Astrocyte (in vitro differentiated cells and primary cell): Measurements from ENCODE around the gene DUS1L. TPM values are rescaled to one million over a fixed set of nuclear protein-coding genes. Genes with fewer than 3 reads are reported as not detected.

Source experiments
- DNase-seq: peaks from one replicate; pipeline ENCODE4 v3.0.0-alpha.2; 2010; ENCODE audit warnings: low read depth
- FAIRE-seq: peaks from 2 replicates; lab custom pipeline; 2011; peaks lifted over from hg19 to GRCh38; lab: Jason Lieb, UNC
- H2AFZ ChIP-seq: 2 replicates; pipeline ENCODE4 v1.6.0; 2012; ENCODE audit warnings: low read depth, low read length, inconsistent platforms
- H3K27ac ChIP-seq: 2 replicates; pipeline ENCODE4 v1.5.1; 2011; ENCODE audit warnings: low read depth, low read length, inconsistent platforms
- H3K27me3 ChIP-seq: 2 replicates; pipeline ENCODE4 v1.6.0; 2011; ENCODE audit warnings: low read length, inconsistent platforms; ENCODE audit not compliant: insufficient read depth
- H3K36me3 ChIP-seq: 2 replicates; pipeline ENCODE4 v1.5.1; 2011; ENCODE audit warnings: low read length, inconsistent platforms; ENCODE audit not compliant: insufficient read depth
- H3K4me1 ChIP-seq: 2 replicates; pipeline ENCODE4 v1.5.1; 2011; ENCODE audit warnings: low read length, inconsistent platforms; ENCODE audit not compliant: insufficient read depth
- H3K4me2 ChIP-seq: 2 replicates; pipeline ENCODE4 v1.6.0; 2012; ENCODE audit warnings: low read length, inconsistent platforms
- H3K4me3 ChIP-seq: 2 replicates; pipeline ENCODE4 v1.5.1; 2011; ENCODE audit warnings: low read depth, mild to moderate bottlenecking, low read length, inconsistent platforms; ENCODE audit not compliant: insufficient read depth
- H3K79me2 ChIP-seq: 2 replicates; pipeline ENCODE4 v1.6.0; 2012; ENCODE audit warnings: mild to moderate bottlenecking, low read length, inconsistent platforms; ENCODE audit not compliant: insufficient read depth
- H3K9ac ChIP-seq: 2 replicates; pipeline ENCODE4 v1.6.0; 2012; ENCODE audit warnings: mild to moderate bottlenecking, low read length, inconsistent platforms
- H3K9me3 ChIP-seq: 2 replicates; pipeline ENCODE4 v1.5.1; 2012; ENCODE audit warnings: low read depth, mild to moderate bottlenecking, low read length, inconsistent platforms; ENCODE audit not compliant: insufficient read depth
- H4K20me1 ChIP-seq: 2 replicates; pipeline ENCODE4 v1.6.0; 2012; ENCODE audit warnings: low read length, inconsistent platforms; ENCODE audit not compliant: insufficient read depth
- H3K27ac Mint-ChIP-seq: one replicate; pipeline ENCODE4 v1.8.0; 2021; ENCODE audit warnings: mild to moderate bottlenecking, mixed read lengths; ENCODE audit not compliant: unreplicated experiment
- H3K27me3 Mint-ChIP-seq: one replicate; pipeline ENCODE4 v1.8.0; 2021; ENCODE audit warnings: low read depth, mixed read lengths; ENCODE audit not compliant: unreplicated experiment
- H3K36me3 Mint-ChIP-seq: one replicate; pipeline ENCODE4 v1.8.0; 2021; ENCODE audit warnings: low read depth, mixed read lengths; ENCODE audit not compliant: unreplicated experiment
- H3K4me1 Mint-ChIP-seq: one replicate; pipeline ENCODE4 v1.8.0; 2021; ENCODE audit warnings: low read depth, mixed read lengths; ENCODE audit not compliant: unreplicated experiment
- H3K4me3 Mint-ChIP-seq: one replicate; pipeline ENCODE4 v1.8.0; 2021; ENCODE audit warnings: mild to moderate bottlenecking, moderate library complexity, mixed read lengths; ENCODE audit not compliant: unreplicated experiment
- H3K9me3 Mint-ChIP-seq: one replicate; pipeline ENCODE4 v1.8.0; 2021; ENCODE audit warnings: mild to moderate bottlenecking, mixed read lengths; ENCODE audit not compliant: unreplicated experiment
- CTCF ChIP-seq: IDR thresholded peaks from 2 replicates; pipeline ENCODE4 v1.5.1; 2011; ENCODE audit warnings: low read depth, mild to moderate bottlenecking, inconsistent platforms, low read length, moderate library complexity; ENCODE audit not compliant: insufficient read depth
- EZH2 ChIP-seq: IDR thresholded peaks from 2 replicates; pipeline ENCODE4 v1.6.1; 2012; ENCODE audit warnings: mild to moderate bottlenecking, low read length, inconsistent platforms; ENCODE audit not compliant: insufficient read depth
- total RNA-seq: library from RNA; stranded (reverse); gene quantifications from 2 replicates; pipeline ENCODE4 v1.2.1, GENCODE V29; 2021

The DUS1L gene
- total RNA-seq, 1 donor from 2014 or later, result 55.1 TPM

DNA sequence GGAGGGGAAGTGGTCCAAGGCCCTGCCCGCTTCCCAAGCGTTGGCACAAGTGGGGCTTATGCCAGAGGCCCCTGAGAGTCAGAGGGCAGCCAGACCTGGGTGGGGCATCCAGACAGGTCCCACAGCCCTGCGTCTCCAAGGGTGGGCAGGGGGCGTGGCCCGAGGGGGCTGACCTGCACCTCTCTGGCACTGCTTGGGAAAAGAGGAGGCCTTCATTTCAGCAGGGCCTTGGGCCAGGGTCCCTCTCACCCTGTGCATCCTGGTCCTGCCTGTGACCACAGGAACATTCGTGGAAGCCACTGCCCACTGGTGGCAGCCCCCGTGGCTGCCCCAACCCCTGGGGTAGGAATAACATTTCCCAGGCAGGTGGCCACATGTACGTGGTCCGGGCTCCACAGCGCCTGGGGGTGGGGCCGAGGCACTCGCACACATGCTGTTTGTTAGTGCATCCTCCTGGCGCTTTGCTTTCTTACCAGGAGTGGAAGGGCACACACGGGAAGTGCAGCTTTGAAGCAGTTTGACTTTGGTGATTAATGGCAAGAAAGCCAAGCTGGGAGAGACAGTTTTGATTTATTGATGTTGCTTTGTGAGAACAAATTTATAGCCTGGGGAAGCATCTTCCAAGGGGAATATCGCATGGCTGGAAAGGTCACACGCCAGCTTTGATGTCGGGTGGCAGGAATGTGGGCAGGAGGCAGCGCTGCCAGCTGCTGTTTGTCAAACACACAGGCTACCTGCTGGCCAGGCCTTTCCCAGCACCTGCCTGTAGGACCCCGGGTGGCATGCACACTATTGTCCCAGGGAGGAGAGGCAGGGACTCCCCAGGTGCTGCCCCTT is 47.2 kb downstream of the DUS1L start:
- DNase-seq, result no peak
- Histone ChIP-seq H3K9me3 (no peaks in the 10 kb centered on the region), H3K36me3 (no peaks in the 10 kb centered on the region), H3K79me2 (peaks cover 15% of the 10 kb centered on the region), H3K4me1 (peaks cover 16% of the 10 kb centered on the region), H3K9ac (no peak overlapping the region), H4K20me1 (peaks cover 27% of the 10 kb centered on the region), H2AFZ (no peak overlapping the region), H3K27me3 (no peaks in the 10 kb centered on the region), H3K4me2 (no peak overlapping the region), H3K27ac (no peak overlapping the region), H3K4me3 (no peak overlapping the region)
- Mint-ChIP-seq H3K36me3 (no peaks in the 10 kb centered on the region), H3K27ac (no peak overlapping the region), H3K9me3 (no peaks in the 10 kb centered on the region), H3K27me3 (no peaks in the 10 kb centered on the region), H3K4me3 (no peak overlapping the region), H3K4me1 (no peaks in the 10 kb centered on the region)
- no peak for FAIRE-seq
- TF ChIP-seq EZH2, result no peak
- no peak for TF ChIP-seq CTCF

- Histone ChIP-seq H3K27me3 (no peaks in the 10 kb centered on the region), H2AFZ (no peak overlapping the region), H3K4me2 (no peak overlapping the region), H4K20me1 (peaks cover 27% of the 10 kb centered on the region), H3K9me3 (no peaks in the 10 kb centered on the region), H3K79me2 (peaks cover 15% of the 10 kb centered on the region), H3K4me3 (no peak overlapping the region), H3K9ac (no peak overlapping the region), H3K4me1 (peaks cover 16% of the 10 kb centered on the region), H3K36me3 (no peaks in the 10 kb centered on the region), H3K27ac (no peak overlapping the region)
- Mint-ChIP-seq H3K36me3 (no peaks in the 10 kb centered on the region), H3K4me3 (no peak overlapping the region), H3K27me3 (no peaks in the 10 kb centered on the region), H3K4me1 (no peaks in the 10 kb centered on the region), H3K9me3 (no peaks in the 10 kb centered on the region), H3K27ac (no peak overlapping the region)
- FAIRE-seq (no peak), DNase-seq (no peak)
- no peak for TF ChIP-seq EZH2
Measured at GRCh38 chr17:82017612-82018151, 47.9 kb downstream of the DUS1L start.

GRCh38 chr17:82016875-82017459 is 48.6 kb downstream of the DUS1L start:
- no peaks in the 10 kb centered on the region for H3K36me3 Mint-ChIP-seq
- no peak overlapping the region for H3K4me3 Mint-ChIP-seq
- H3K27me3 ChIP-seq, result no peaks in the 10 kb centered on the region
- no peak overlapping the region for H3K27ac ChIP-seq
- H3K27me3 Mint-ChIP-seq, result no peaks in the 10 kb centered on the region
- no peak overlapping the region for H3K27ac Mint-ChIP-seq
- H3K4me1 ChIP-seq, result peaks cover 11% of the 10 kb centered on the region
- no peaks in the 10 kb centered on the region for H3K36me3 ChIP-seq
- FAIRE-seq (no peak), DNase-seq (no peak)
- H4K20me1 ChIP-seq, result peaks cover 26% of the 10 kb centered on the region
- no peak overlapping the region for H3K4me3 ChIP-seq
- TF ChIP-seq EZH2 (no peak), CTCF (no peak)
- H3K9me3 ChIP-seq, result no peaks in the 10 kb centered on the region
- H3K4me1 Mint-ChIP-seq, result no peaks in the 10 kb centered on the region
- no peak overlapping the region for H3K4me2 ChIP-seq
- H2AFZ ChIP-seq, result no peak overlapping the region
- H3K9ac ChIP-seq, result no peak overlapping the region
- no peaks in the 10 kb centered on the region for H3K9me3 Mint-ChIP-seq
- H3K79me2 ChIP-seq, result peaks cover 9% of the 10 kb centered on the region
